CD4-positive, CD25-positive, alpha-beta regulatory T cell (primary cell): ENCODE data around the gene ANO6. TPM values are rescaled to one million over a fixed set of nuclear protein-coding genes. Genes with fewer than 3 reads are reported as not detected.

Experiments
- ATAC-seq, 2 donors: fragments of 150-1000 bp; cut with Tn5 transposase; one replicate each; pipeline ENCODE4 v1.10.0; 2021; ENCODE audit warnings: low read depth in 2 of 2, moderate number of reproducible peaks in 2 of 2, moderate library complexity in 1 of 2
- DNase-seq, 3 donors: peaks; one replicate each; pipeline versions ENCODE4 v3.0.0 to v3.0.0-alpha.2; 2012 to 2022; ENCODE audit warnings: mixed read lengths in 1 of 3
- H3K27ac ChIP-seq: one replicate; pipeline ENCODE4 v1.7.0; 2013; ENCODE audit warnings: mild to moderate bottlenecking, low read length; ENCODE audit not compliant: insufficient read depth, poor library complexity, severe bottlenecking
- H3K27me3 ChIP-seq: one replicate; pipeline ENCODE4 v1.7.0; 2013; ENCODE audit warnings: low read length; ENCODE audit not compliant: control insufficient read depth, insufficient read depth
- H3K36me3 ChIP-seq: one replicate; pipeline ENCODE4 v1.7.0; 2013; ENCODE audit warnings: mild to moderate bottlenecking, low read length, moderate library complexity; ENCODE audit not compliant: control insufficient read depth, insufficient read depth
- H3K4me1 ChIP-seq: 2 replicates; pipeline ENCODE4 v1.7.0; 2013; ENCODE audit warnings: mild to moderate bottlenecking, low read length; ENCODE audit not compliant: insufficient read depth, control insufficient read depth, poor library complexity, severe bottlenecking
- H3K4me3 ChIP-seq: one replicate; pipeline ENCODE4 v1.7.0; 2013; ENCODE audit warnings: low read depth, mild to moderate bottlenecking, low read length, moderate library complexity
- H3K9me3 ChIP-seq, 2 experiments: 1 replicate in 1 of 2; 2 replicates in 1 of 2; pipeline ENCODE4 v1.7.0; 2013; ENCODE audit warnings: low read length in 2 of 2, mild to moderate bottlenecking in 1 of 2, moderate library complexity in 1 of 2; ENCODE audit not compliant: control insufficient read depth in 2 of 2
- H3K27ac Mint-ChIP-seq, 3 donors: one replicate each; pipeline ENCODE4 v1.8.0; 2020 to 2022; ENCODE audit warnings: mild to moderate bottlenecking in 3 of 3, mixed read lengths in 3 of 3, moderate library complexity in 2 of 3
- H3K27me3 Mint-ChIP-seq: one replicate; pipeline ENCODE4 v1.8.0; 2022; ENCODE audit warnings: mild to moderate bottlenecking, mixed read lengths
- H3K36me3 Mint-ChIP-seq: one replicate; pipeline ENCODE4 v1.8.0; 2020; ENCODE audit warnings: mixed read lengths
- H3K4me1 Mint-ChIP-seq, 4 donors: one replicate each; pipeline ENCODE4 v1.8.0; 2020 to 2022; ENCODE audit warnings: mixed read lengths in 4 of 4, mild to moderate bottlenecking in 1 of 4
- H3K4me3 Mint-ChIP-seq, 4 donors: one replicate each; pipeline ENCODE4 v1.8.0; 2020 to 2022; ENCODE audit warnings: mild to moderate bottlenecking in 4 of 4, mixed read lengths in 4 of 4, moderate library complexity in 3 of 4
- H3K9me3 Mint-ChIP-seq, 7 donors: one replicate each; pipeline ENCODE4 v1.8.0; 2020 to 2022; ENCODE audit warnings: mixed read lengths in 7 of 7, mild to moderate bottlenecking in 3 of 7, moderate library complexity in 2 of 7
- polyA plus RNA-seq, 4 donors: library from polyadenylated mRNA; unstranded; fragments of 300-500 nt; fragmentation: Illumina TruSeq; gene quantifications; one replicate each; pipeline ENCODE4 v1.2.3, GENCODE V29; 2021
- total RNA-seq: library from RNA; stranded (reverse); gene quantifications from one replicate; pipeline ENCODE4 v1.2.3, GENCODE V29; 2022

Gene ANO6
- total and polyA plus RNA-seq, 5 donors from 2014 or later: 19.9 to 30.1 (median 24.7) TPM

GRCh38 chr12:45296046-45296586, 80.2 kb downstream of the ANO6 start:
- no peak for ATAC-seq
- Mint-ChIP-seq H3K27me3 (no peaks in the 10 kb centered on the region), H3K27ac (no peak overlapping the region), H3K4me3 (no peak overlapping the region), H3K4me1 (peaks cover 4 to 28% (median 10%) of the 10 kb centered on the region in 4 donors), H3K9me3 (no peaks in the 10 kb centered on the region), H3K36me3 (peaks cover 5% of the 10 kb centered on the region)
- Histone ChIP-seq H3K9me3 (no peaks in the 10 kb centered on the region), H3K27me3 (no peaks in the 10 kb centered on the region), H3K4me1 (no peaks in the 10 kb centered on the region), H3K36me3 (no peaks in the 10 kb centered on the region), H3K4me3 (no peak overlapping the region), H3K27ac (no peak overlapping the region)
- DNase-seq: no peak

GRCh38 chr12:45298047-45298446, 82.2 kb downstream of the ANO6 start:
- no peaks in the 10 kb centered on the region for H3K36me3 ChIP-seq
- no peak for ATAC-seq
- Mint-ChIP-seq H3K4me1 (peaks cover 4 to 25% (median 5%) of the 10 kb centered on the region in 4 donors), H3K27ac (no peak overlapping the region), H3K9me3 (no peaks in the 10 kb centered on the region), H3K36me3 (peaks cover 5% of the 10 kb centered on the region), H3K27me3 (no peaks in the 10 kb centered on the region), H3K4me3 (no peak overlapping the region)
- no peak overlapping the region for H3K27ac ChIP-seq
- no peak for DNase-seq
- no peak overlapping the region for H3K4me3 ChIP-seq
- no peaks in the 10 kb centered on the region for H3K27me3 ChIP-seq
- no peaks in the 10 kb centered on the region for H3K9me3 ChIP-seq
- H3K4me1 ChIP-seq: no peaks in the 10 kb centered on the region

- DNase-seq (no peak), ATAC-seq (no peak)
- no peak overlapping the region for H3K27ac Mint-ChIP-seq
- no peaks in the 10 kb centered on the region for H3K4me1 ChIP-seq
- no peaks in the 10 kb centered on the region for H3K27me3 ChIP-seq
- no peak overlapping the region for H3K27ac ChIP-seq
- no peak overlapping the region for H3K4me3 ChIP-seq
- H3K36me3 Mint-ChIP-seq: peaks cover 8% of the 10 kb centered on the region
- no peaks in the 10 kb centered on the region for H3K27me3 Mint-ChIP-seq
- peaks cover 4 to 23% (median 6%) of the 10 kb centered on the region in 4 donors for H3K4me1 Mint-ChIP-seq
- peaks cover 4% of the 10 kb centered on the region for H3K36me3 ChIP-seq
- no peak overlapping the region for H3K4me3 Mint-ChIP-seq
- no peaks in the 10 kb centered on the region for H3K9me3 ChIP-seq
- no peaks in the 10 kb centered on the region for H3K9me3 Mint-ChIP-seq
Measured at GRCh38 chr12:45298721-45299692, 83.1 kb downstream of the ANO6 start.

- peaks cover 8% of the 10 kb centered on the region for H3K36me3 ChIP-seq
- no peaks in the 10 kb centered on the region for H3K4me1 ChIP-seq
- no peak for ATAC-seq
- peaks cover 20% of the 10 kb centered on the region for H3K36me3 Mint-ChIP-seq
- no peak overlapping the region for H3K4me3 ChIP-seq
- H3K4me3 Mint-ChIP-seq: no peak overlapping the region
- H3K27me3 Mint-ChIP-seq: no peaks in the 10 kb centered on the region
- peaks cover 0 to 2% (median 0%) of the 10 kb centered on the region in 7 donors for H3K9me3 Mint-ChIP-seq
- no peak overlapping the region for H3K27ac Mint-ChIP-seq
- H3K4me1 Mint-ChIP-seq: peaks cover 0 to 16% (median 5%) of the 10 kb centered on the region in 4 donors
- no peaks in the 10 kb centered on the region for H3K9me3 ChIP-seq
- H3K27ac ChIP-seq: no peak overlapping the region
- no peak for DNase-seq
- no peaks in the 10 kb centered on the region for H3K27me3 ChIP-seq
Measured at GRCh38 chr12:45302621-45303369, 86.9 kb downstream of the ANO6 start.

- DNase-seq: no peak
- Histone ChIP-seq H3K36me3 (peaks cover 8% of the 10 kb centered on the region), H3K4me1 (no peaks in the 10 kb centered on the region), H3K27ac (no peak overlapping the region), H3K9me3 (no peaks in the 10 kb centered on the region), H3K27me3 (no peaks in the 10 kb centered on the region), H3K4me3 (no peak overlapping the region)
- no peak overlapping the region for H3K4me3 Mint-ChIP-seq
- no peaks in the 10 kb centered on the region for H3K27me3 Mint-ChIP-seq
- peaks cover 20% of the 10 kb centered on the region for H3K36me3 Mint-ChIP-seq
- peaks cover 0 to 2% (median 0%) of the 10 kb centered on the region in 7 donors for H3K9me3 Mint-ChIP-seq
- H3K27ac Mint-ChIP-seq: no peak overlapping the region
- ATAC-seq: no peak
- peaks cover 0 to 12% (median 5%) of the 10 kb centered on the region in 4 donors for H3K4me1 Mint-ChIP-seq
Measured at GRCh38 chr12:45303945-45304344, 88.0 kb downstream of the ANO6 start.

- peaks cover 8% of the 10 kb centered on the region for H3K36me3 ChIP-seq
- Mint-ChIP-seq H3K9me3 (peaks cover 0 to 2% (median 0%) of the 10 kb centered on the region in 7 donors), H3K27me3 (no peaks in the 10 kb centered on the region), H3K4me3 (no peak overlapping the region), H3K4me1 (peaks cover 0 to 12% (median 5%) of the 10 kb centered on the region in 4 donors), H3K36me3 (peaks cover 20% of the 10 kb centered on the region), H3K27ac (no peak overlapping the region)
- ATAC-seq (no peak), DNase-seq (no peak)
- H3K27me3 ChIP-seq: no peaks in the 10 kb centered on the region
- H3K9me3 ChIP-seq: no peaks in the 10 kb centered on the region
- no peak overlapping the region for H3K27ac ChIP-seq
- no peaks in the 10 kb centered on the region for H3K4me1 ChIP-seq
- no peak overlapping the region for H3K4me3 ChIP-seq
Measured at GRCh38 chr12:45304514-45305178, 88.8 kb downstream of the ANO6 start.

- H3K27me3 ChIP-seq: no peaks in the 10 kb centered on the region
- H3K4me1 Mint-ChIP-seq: peaks cover 0 to 9% (median 5%) of the 10 kb centered on the region in 4 donors
- ATAC-seq: no peak
- no peaks in the 10 kb centered on the region for H3K4me1 ChIP-seq
- H3K27ac ChIP-seq: no peak overlapping the region
- H3K9me3 Mint-ChIP-seq: peaks cover 0 to 2% (median 0%) of the 10 kb centered on the region in 7 donors
- peaks cover 20% of the 10 kb centered on the region for H3K36me3 Mint-ChIP-seq
- no peak overlapping the region for H3K4me3 Mint-ChIP-seq
- H3K27ac Mint-ChIP-seq: no peak overlapping the region
- no peaks in the 10 kb centered on the region for H3K9me3 ChIP-seq
- H3K4me3 ChIP-seq: no peak overlapping the region
- no peaks in the 10 kb centered on the region for H3K27me3 Mint-ChIP-seq
- H3K36me3 ChIP-seq: peaks cover 8% of the 10 kb centered on the region
- DNase-seq: no peak
Measured at GRCh38 chr12:45305907-45306306, 90.0 kb downstream of the ANO6 start.
